ENCODE data around the gene NAXE. TPM values are rescaled to one million over a fixed set of nuclear protein-coding genes. Genes with fewer than 3 reads are reported as not detected.
A peak's percentile ranks its signal among the peaks of the same experiment; 100 is the strongest.
"Not testable (repeated sequence)": the region's sequence is repeated elsewhere in the genome, so short reads cannot be mapped to it uniquely, and the experiment has no call there.

Gene NAXE
- polyA plus RNA-seq, 1 donor from 2014 or later: 95.7 TPM

DNA sequence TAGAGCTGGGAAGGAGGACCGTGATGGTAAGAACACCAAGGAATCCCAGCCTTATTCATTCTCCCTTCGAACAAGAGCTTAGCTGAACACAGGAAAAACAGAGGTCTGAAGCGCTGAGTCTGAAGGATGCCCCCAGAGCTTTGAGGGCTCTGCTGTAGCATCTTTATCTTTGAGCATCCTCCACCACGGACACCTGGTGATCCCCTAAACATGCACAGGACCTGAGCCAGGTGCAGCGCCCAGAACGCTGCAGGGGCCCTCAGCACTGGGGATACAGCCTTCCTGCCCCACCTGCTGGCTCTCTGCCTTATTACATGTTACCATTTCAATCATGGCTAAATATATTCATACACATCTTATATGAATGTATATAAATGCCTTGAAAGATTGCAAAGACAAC is 17.4 kb downstream of the NAXE start:
- Histone ChIP-seq H3K27ac (ENCODE audit: low read length) (no peak overlapping the region), H3K27me3 (ENCODE audit: insufficient read depth, low read depth, low read length) (no peaks in the 10 kb centered on the region), H3K36me3 (ENCODE audit: insufficient read depth, low read length) (no peaks in the 10 kb centered on the region), H3K9ac (ENCODE audit: low read length) (no peak overlapping the region), H3K9me3 (ENCODE audit: low read length) (no peaks in the 10 kb centered on the region), H3K79me2 (replicated peaks; ENCODE audit: insufficient read depth, low read length) (no peaks in the 10 kb centered on the region), H3K4me3 (ENCODE audit: low read length) (no peak overlapping the region), H3K4me2 (ENCODE audit: low read length) (no peak overlapping the region), H3F3A (ENCODE audit: insufficient read depth, low read length, poor library complexity, severe bottlenecking) (no peaks in the 10 kb centered on the region), H4K20me1 (ENCODE audit: insufficient read depth) (no peaks in the 10 kb centered on the region), H3K9me2 (ENCODE audit: insufficient read depth, low read length) (no peaks in the 10 kb centered on the region), H2AFZ (ENCODE audit: low read depth, low read length) (no peak overlapping the region)
- no peak for TF ChIP-seq POLR2AphosphoS5 (IDR thresholded peaks at IDR 0.05)
- TF ChIP-seq, protein P1, sequence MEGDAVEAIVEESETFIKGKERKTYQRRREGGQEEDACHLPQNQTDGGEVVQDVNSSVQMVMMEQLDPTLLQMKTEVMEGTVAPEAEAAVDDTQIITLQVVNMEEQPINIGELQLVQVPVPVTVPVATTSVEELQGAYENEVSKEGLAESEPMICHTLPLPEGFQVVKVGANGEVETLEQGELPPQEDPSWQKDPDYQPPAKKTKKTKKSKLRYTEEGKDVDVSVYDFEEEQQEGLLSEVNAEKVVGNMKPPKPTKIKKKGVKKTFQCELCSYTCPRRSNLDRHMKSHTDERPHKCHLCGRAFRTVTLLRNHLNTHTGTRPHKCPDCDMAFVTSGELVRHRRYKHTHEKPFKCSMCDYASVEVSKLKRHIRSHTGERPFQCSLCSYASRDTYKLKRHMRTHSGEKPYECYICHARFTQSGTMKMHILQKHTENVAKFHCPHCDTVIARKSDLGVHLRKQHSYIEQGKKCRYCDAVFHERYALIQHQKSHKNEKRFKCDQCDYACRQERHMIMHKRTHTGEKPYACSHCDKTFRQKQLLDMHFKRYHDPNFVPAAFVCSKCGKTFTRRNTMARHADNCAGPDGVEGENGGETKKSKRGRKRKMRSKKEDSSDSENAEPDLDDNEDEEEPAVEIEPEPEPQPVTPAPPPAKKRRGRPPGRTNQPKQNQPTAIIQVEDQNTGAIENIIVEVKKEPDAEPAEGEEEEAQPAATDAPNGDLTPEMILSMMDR (IDR thresholded peaks at IDR 0.05; ENCODE audit: poor library complexity, severe bottlenecking): peak; percentile 88
- TF ChIP-seq SMC3 (conservative IDR thresholded peaks at IDR 0.05; ENCODE audit: poor library complexity): peak; percentile 92
- TF ChIP-seq MXI1 (conservative IDR thresholded peaks at IDR 0.05; ENCODE audit: poor library complexity, severe bottlenecking): no peak
- TF ChIP-seq, protein P2, sequence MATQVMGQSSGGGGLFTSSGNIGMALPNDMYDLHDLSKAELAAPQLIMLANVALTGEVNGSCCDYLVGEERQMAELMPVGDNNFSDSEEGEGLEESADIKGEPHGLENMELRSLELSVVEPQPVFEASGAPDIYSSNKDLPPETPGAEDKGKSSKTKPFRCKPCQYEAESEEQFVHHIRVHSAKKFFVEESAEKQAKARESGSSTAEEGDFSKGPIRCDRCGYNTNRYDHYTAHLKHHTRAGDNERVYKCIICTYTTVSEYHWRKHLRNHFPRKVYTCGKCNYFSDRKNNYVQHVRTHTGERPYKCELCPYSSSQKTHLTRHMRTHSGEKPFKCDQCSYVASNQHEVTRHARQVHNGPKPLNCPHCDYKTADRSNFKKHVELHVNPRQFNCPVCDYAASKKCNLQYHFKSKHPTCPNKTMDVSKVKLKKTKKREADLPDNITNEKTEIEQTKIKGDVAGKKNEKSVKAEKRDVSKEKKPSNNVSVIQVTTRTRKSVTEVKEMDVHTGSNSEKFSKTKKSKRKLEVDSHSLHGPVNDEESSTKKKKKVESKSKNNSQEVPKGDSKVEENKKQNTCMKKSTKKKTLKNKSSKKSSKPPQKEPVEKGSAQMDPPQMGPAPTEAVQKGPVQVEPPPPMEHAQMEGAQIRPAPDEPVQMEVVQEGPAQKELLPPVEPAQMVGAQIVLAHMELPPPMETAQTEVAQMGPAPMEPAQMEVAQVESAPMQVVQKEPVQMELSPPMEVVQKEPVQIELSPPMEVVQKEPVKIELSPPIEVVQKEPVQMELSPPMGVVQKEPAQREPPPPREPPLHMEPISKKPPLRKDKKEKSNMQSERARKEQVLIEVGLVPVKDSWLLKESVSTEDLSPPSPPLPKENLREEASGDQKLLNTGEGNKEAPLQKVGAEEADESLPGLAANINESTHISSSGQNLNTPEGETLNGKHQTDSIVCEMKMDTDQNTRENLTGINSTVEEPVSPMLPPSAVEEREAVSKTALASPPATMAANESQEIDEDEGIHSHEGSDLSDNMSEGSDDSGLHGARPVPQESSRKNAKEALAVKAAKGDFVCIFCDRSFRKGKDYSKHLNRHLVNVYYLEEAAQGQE (IDR thresholded peaks at IDR 0.05; ENCODE audit: borderline replicate concordance): no peak
- peak; percentile 84 for TF ChIP-seq RAD21 (conservative IDR thresholded peaks at IDR 0.05)
- no peak for TF ChIP-seq EP300 (conservative IDR thresholded peaks at IDR 0.05; ENCODE audit: poor library complexity, severe bottlenecking)

DNA sequence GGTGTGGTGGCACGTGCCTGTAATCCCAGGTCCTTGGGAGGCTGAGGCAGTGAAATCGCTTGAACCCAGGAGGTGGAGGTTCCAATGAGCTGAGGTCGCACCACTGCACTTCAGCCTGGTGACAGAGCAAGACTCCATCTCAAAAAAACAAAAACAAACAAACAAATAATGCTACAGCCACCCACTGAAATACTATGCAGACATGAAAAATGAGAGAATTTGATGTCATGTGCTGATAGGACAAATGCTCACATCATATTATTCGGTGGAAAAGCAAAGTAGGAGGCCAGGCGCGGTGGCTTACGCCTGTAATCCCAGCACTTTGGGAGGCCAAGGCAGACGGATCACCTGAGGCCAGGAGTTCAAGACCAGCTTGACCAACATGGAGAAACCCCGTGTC is 18.5 kb downstream of the NAXE start:
- H3K36me3 ChIP-seq (ENCODE audit: insufficient read depth, low read length); H3K79me2 ChIP-seq (replicated peaks; ENCODE audit: insufficient read depth, low read length); H3K27me3 ChIP-seq (ENCODE audit: insufficient read depth, low read depth, low read length); H3F3A ChIP-seq (ENCODE audit: insufficient read depth, low read length, poor library complexity, severe bottlenecking); H3K9me3 ChIP-seq (ENCODE audit: low read length); H3K4me3 ChIP-seq (ENCODE audit: low read length); H3K4me2 ChIP-seq (ENCODE audit: low read length); H4K20me1 ChIP-seq (ENCODE audit: insufficient read depth); H2AFZ ChIP-seq (ENCODE audit: low read depth, low read length); H3K9me2 ChIP-seq (ENCODE audit: insufficient read depth, low read length); H3K9ac ChIP-seq (ENCODE audit: low read length); H3K27ac ChIP-seq (ENCODE audit: low read length): not testable (repeated sequence)

DNA sequence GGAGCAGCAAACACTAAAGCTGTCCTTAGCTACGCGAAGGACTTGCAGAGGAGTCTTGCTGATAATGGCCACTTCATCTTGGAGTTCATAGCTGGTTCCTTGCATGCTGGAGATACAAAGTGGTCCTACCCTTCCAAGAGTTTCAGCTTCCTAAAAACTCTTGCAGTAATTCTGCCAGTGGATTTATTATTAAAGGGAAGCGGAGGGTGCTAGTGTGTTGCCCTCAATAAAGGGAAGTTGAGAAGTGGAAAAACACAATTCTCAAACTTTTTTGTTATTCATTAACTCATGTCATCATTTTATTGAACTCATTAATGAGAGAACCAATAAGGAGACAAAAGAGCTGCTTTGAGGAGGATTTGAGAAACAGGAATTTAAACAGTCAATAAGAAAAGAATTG is 21.1 kb downstream of the NAXE start:
- H3K36me3 ChIP-seq (ENCODE audit: insufficient read depth, low read length): no peaks in the 10 kb centered on the region
- TF ChIP-seq EP300 (conservative IDR thresholded peaks at IDR 0.05; ENCODE audit: poor library complexity, severe bottlenecking) (no peak), SMC3 (conservative IDR thresholded peaks at IDR 0.05; ENCODE audit: poor library complexity) (no peak), POLR2AphosphoS5 (IDR thresholded peaks at IDR 0.05) (no peak), MXI1 (conservative IDR thresholded peaks at IDR 0.05; ENCODE audit: poor library complexity, severe bottlenecking) (no peak), EZH2 (IDR thresholded peaks at IDR 0.05; ENCODE audit: borderline replicate concordance, insufficient read depth, low read length, poor library complexity, severe bottlenecking) (no peak), TAF1 (IDR thresholded peaks at IDR 0.05; ENCODE audit: low read depth) (no peak), RAD21 (conservative IDR thresholded peaks at IDR 0.05) (no peak)
- TF ChIP-seq, protein P1 (IDR thresholded peaks at IDR 0.05; ENCODE audit: poor library complexity, severe bottlenecking): no peak
- TF ChIP-seq, protein P2 (IDR thresholded peaks at IDR 0.05; ENCODE audit: borderline replicate concordance): no peak
- H3K27ac ChIP-seq (ENCODE audit: low read length): no peak overlapping the region
- H2AFZ ChIP-seq (ENCODE audit: low read depth, low read length): no peak overlapping the region
- no peaks in the 10 kb centered on the region for H3K27me3 ChIP-seq (ENCODE audit: insufficient read depth, low read depth, low read length)
- H3K4me3 ChIP-seq (ENCODE audit: low read length): no peak overlapping the region
- no peak overlapping the region for H3K9ac ChIP-seq (ENCODE audit: low read length)
- H4K20me1 ChIP-seq (ENCODE audit: insufficient read depth): no peaks in the 10 kb centered on the region
- no peak overlapping the region for H3K4me2 ChIP-seq (ENCODE audit: low read length)
- H3K9me3 ChIP-seq (ENCODE audit: low read length): no peaks in the 10 kb centered on the region
- no peaks in the 10 kb centered on the region for H3F3A ChIP-seq (ENCODE audit: insufficient read depth, low read length, poor library complexity, severe bottlenecking)
- H3K79me2 ChIP-seq (replicated peaks; ENCODE audit: insufficient read depth, low read length): no peaks in the 10 kb centered on the region
- no peaks in the 10 kb centered on the region for H3K9me2 ChIP-seq (ENCODE audit: insufficient read depth, low read length)

All from neural cell (in vitro differentiated cells).